ENCODE measurements around the gene OSBPL6.

Gene OSBPL6

DNA sequence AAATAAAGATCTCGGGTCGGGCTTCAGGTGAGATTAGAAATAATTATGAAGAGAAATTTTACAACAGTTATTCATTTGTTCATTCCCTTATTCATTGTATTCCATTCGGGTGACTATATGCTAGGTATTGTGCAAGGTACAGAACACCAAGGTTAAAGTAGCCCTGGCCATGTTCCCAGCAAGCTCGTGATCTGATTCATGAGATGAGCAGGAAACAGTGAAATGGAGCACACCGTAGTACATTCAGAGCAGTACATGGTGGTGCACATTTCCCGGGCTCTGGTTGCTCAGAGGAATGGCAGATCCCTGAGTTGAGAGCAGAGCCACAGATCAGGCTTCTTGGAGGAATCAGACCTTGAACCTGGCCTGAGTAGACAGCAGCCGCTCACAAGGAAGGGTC is 168.9 kb downstream of the OSBPL6 start:
- DNase-seq (ENCODE audit: extremely low spot score), result no peak
- TF ChIP-seq HDGF (IDR thresholded peaks at IDR 0.05; ENCODE audit: borderline replicate concordance) (no peak), FOXM1 (IDR thresholded peaks at IDR 0.05; ENCODE audit: borderline replicate concordance) (no peak), ARNT (IDR thresholded peaks at IDR 0.05) (no peak), BHLHE40 (IDR thresholded peaks at IDR 0.05; ENCODE audit: borderline replicate concordance) (no peak), ZNF384 (IDR thresholded peaks at IDR 0.05) (no peak), NFRKB (IDR thresholded peaks at IDR 0.05) (no peak), ELF4 (IDR thresholded peaks at IDR 0.05) (no peak)
- CTCF ChIA-PET, result no interaction called here
- POLR2A ChIA-PET, result no interaction called here

DNA sequence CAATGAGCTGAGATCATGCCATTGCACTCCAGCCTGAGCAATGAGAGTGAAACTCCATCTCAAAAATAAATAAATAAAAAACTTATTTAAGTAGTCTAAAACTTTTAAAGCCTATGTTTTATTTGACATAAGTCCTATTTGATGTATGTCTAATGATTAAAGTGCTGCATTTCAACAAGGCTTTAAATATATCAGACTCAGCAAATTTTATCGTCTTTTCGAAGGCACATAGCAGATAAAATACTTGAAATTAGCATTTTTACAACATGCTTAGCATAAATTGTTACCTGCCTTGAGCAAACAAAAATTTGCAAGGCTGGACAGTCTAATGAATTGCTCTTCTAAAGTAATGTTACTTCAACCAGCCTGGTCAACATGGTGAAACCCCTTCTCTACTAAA is 170.8 kb downstream of the OSBPL6 start:
- POLR2A ChIA-PET, result no interaction called here

DNA sequence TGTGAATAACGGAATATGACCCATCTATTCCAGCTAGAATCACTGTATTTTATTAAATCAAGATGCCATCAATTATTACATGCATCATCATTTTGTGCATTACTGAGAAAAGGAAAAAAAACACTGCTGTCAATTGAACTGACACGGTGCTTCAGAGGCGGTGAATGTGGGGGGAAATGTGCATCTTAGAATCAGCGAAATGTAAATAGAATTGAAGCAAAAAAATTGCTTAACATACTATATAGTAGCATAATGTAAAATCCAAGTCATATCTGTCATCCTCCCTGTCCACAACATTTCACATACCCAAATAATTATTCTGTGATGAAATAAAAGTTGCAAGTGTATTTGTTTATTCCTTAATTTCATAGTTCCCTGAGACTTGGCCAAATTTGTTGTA is 172.1 kb downstream of the OSBPL6 start:
- ChIA-PET CTCF (no interaction called here), POLR2A (no interaction called here)
- no peak for DNase-seq (ENCODE audit: extremely low spot score)
- no peak for TF ChIP-seq FOXM1 (IDR thresholded peaks at IDR 0.05; ENCODE audit: borderline replicate concordance)
- no peak for TF ChIP-seq SUZ12 (IDR thresholded peaks at IDR 0.05)
- TF ChIP-seq CTBP1 (IDR thresholded peaks at IDR 0.05; ENCODE audit: borderline replicate concordance), result no peak

More for the DNA sequence above, 170.8 kb downstream of the OSBPL6 start:
- TF ChIP-seq FOXK2 (IDR thresholded peaks at IDR 0.05) (no peak), HDGF (IDR thresholded peaks at IDR 0.05; ENCODE audit: borderline replicate concordance) (no peak), BHLHE40 (IDR thresholded peaks at IDR 0.05; ENCODE audit: borderline replicate concordance) (no peak)
- CTCF ChIA-PET, result interaction anchor here (0.6 kb wide), 1 partner anchor 15 kb away, joined by 3 read pairs; no protein-coding TSS in a partner anchor
- DNase-seq (ENCODE audit: extremely low spot score), result no peak

DNA sequence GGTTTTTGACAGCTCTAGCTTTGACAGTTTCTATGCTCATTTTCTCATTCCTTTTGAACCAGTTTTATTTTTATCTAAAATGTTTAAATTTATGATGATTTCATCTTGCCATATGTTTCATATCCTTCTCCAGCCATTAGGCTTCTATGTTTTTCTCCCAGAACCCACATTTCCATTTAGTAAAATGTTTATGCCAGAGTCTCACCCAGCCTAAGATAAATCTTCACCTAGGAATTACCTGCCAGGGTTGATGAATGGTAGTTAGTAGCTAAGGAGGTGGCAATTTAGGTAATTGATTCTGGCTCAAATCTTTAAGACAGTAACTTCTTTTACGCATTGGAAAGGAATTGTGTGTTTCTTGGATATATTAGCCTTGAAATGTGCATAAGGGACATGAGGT is 173.0 kb downstream of the OSBPL6 start:
- DNase-seq (ENCODE audit: extremely low spot score), result no peak
- ChIA-PET CTCF (no interaction called here), POLR2A (no interaction called here)
- TF ChIP-seq SUZ12 (IDR thresholded peaks at IDR 0.05), result no peak
- no peak for TF ChIP-seq LEF1 (IDR thresholded peaks at IDR 0.05; ENCODE audit: borderline replicate concordance)
- TF ChIP-seq, protein P1, sequence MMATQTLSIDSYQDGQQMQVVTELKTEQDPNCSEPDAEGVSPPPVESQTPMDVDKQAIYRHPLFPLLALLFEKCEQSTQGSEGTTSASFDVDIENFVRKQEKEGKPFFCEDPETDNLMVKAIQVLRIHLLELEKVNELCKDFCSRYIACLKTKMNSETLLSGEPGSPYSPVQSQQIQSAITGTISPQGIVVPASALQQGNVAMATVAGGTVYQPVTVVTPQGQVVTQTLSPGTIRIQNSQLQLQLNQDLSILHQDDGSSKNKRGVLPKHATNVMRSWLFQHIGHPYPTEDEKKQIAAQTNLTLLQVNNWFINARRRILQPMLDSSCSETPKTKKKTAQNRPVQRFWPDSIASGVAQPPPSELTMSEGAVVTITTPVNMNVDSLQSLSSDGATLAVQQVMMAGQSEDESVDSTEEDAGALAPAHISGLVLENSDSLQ (IDR thresholded peaks at IDR 0.05), result no peak
- no peak for TF ChIP-seq NFRKB (IDR thresholded peaks at IDR 0.05)
- no peak for TF ChIP-seq ARNT (IDR thresholded peaks at IDR 0.05)
- no peak for TF ChIP-seq HDGF (IDR thresholded peaks at IDR 0.05; ENCODE audit: borderline replicate concordance)
- TF ChIP-seq L3MBTL2 (conservative IDR thresholded peaks at IDR 0.05), result no peak
- TF ChIP-seq TARDBP (IDR thresholded peaks at IDR 0.05), result no peak
- TF ChIP-seq BHLHE40 (IDR thresholded peaks at IDR 0.05; ENCODE audit: borderline replicate concordance), result no peak
- no peak for TF ChIP-seq ZNF384 (IDR thresholded peaks at IDR 0.05)
- no peak for TF ChIP-seq FOXA1 (IDR thresholded peaks at IDR 0.05)
- TF ChIP-seq CTBP1 (IDR thresholded peaks at IDR 0.05; ENCODE audit: borderline replicate concordance), result no peak
- TF ChIP-seq FOXK2 (IDR thresholded peaks at IDR 0.05), result no peak
- no peak for TF ChIP-seq SP1 (IDR thresholded peaks at IDR 0.05)

DNA sequence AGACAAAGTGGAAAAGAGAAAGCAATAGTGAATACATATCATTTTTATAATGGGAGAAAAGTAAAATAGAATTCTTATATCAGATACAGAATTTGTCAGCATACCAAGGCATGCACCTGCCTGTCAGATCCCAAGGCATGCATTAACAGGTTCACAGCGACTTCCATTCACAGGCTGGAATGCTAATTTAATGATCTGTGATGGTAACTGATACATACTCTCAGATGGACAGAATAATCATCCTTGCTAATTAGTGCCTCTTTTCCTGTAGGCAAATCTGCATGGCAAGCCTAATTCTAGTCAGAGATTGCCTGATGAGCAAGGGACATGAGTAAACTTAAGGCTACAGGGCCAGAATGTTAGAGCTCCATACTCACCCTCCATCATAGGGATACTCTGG is 180.6 kb downstream of the OSBPL6 start:
- DNase-seq (ENCODE audit: extremely low spot score), result no peak
- ChIA-PET CTCF (interaction anchor here (0.6 kb wide), 1 partner anchor 125 kb away, joined by 3 read pairs; no protein-coding TSS in a partner anchor), POLR2A (no interaction called here)
- no peak for TF ChIP-seq FOXM1 (IDR thresholded peaks at IDR 0.05; ENCODE audit: borderline replicate concordance)
- TF ChIP-seq ZNF384 (IDR thresholded peaks at IDR 0.05), result no peak
- no peak for TF ChIP-seq CTBP1 (IDR thresholded peaks at IDR 0.05; ENCODE audit: borderline replicate concordance)
- no peak for TF ChIP-seq FOXA1 (IDR thresholded peaks at IDR 0.05)
- no peak for TF ChIP-seq TARDBP (IDR thresholded peaks at IDR 0.05)
- TF ChIP-seq, protein P1 (IDR thresholded peaks at IDR 0.05), result no peak
- TF ChIP-seq HDGF (IDR thresholded peaks at IDR 0.05; ENCODE audit: borderline replicate concordance), result no peak
- no peak for TF ChIP-seq NFRKB (IDR thresholded peaks at IDR 0.05)
- TF ChIP-seq ELF4 (IDR thresholded peaks at IDR 0.05), result no peak
- no peak for TF ChIP-seq BHLHE40 (IDR thresholded peaks at IDR 0.05; ENCODE audit: borderline replicate concordance)
- no peak for TF ChIP-seq SP1 (IDR thresholded peaks at IDR 0.05)

DNA sequence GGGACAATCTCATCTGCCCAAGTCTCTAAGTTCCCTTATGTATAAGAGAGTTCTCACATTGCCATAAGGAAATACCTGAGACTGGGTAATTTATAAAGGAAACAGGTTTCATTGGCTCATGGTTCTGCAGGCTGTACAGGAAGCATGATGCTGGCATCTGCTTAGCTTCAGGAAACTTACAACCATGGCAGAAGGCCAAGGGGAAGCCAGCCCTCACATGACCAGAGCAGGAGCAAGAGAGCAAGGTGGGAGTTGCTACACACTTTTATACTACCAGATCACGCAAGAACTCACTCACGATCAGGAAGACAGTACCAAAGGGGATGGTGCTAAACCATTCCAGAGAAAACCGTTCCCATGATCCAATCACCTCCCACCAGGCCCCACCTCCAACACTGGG is 182.7 kb downstream of the OSBPL6 start:
- CTCF ChIA-PET, result no interaction called here
- TF ChIP-seq LEF1 (IDR thresholded peaks at IDR 0.05; ENCODE audit: borderline replicate concordance) (no peak), FOXA1 (IDR thresholded peaks at IDR 0.05) (no peak), BHLHE40 (IDR thresholded peaks at IDR 0.05; ENCODE audit: borderline replicate concordance) (no peak), FOXK2 (IDR thresholded peaks at IDR 0.05) (no peak), L3MBTL2 (conservative IDR thresholded peaks at IDR 0.05) (no peak), CTBP1 (IDR thresholded peaks at IDR 0.05; ENCODE audit: borderline replicate concordance) (no peak), ZNF384 (IDR thresholded peaks at IDR 0.05) (no peak), TARDBP (IDR thresholded peaks at IDR 0.05) (no peak), HDGF (IDR thresholded peaks at IDR 0.05; ENCODE audit: borderline replicate concordance) (no peak), ELF4 (IDR thresholded peaks at IDR 0.05) (no peak)
- TF ChIP-seq, protein P1 (IDR thresholded peaks at IDR 0.05), result no peak
- POLR2A ChIA-PET, result no interaction called here
- DNase-seq (ENCODE audit: extremely low spot score), result no peak
